Measurements from ENCODE around the gene SHISAL2A.

SHISAL2A gene

GRCh38 chr1:52679498-52679897 is 46.5 kb downstream of the SHISAL2A start:
- H3K9me3 ChIP-seq: no peaks in the 10 kb centered on the region
- no peak overlapping the region for H3K4me3 ChIP-seq
- no peaks in the 10 kb centered on the region for H3K27me3 ChIP-seq
- no peaks in the 10 kb centered on the region for H3K4me1 ChIP-seq
- no peak for TF ChIP-seq CTCF (IDR thresholded peaks at IDR 0.05)
- no peak for DNase-seq
- intact Hi-C loops (cut with DNase I; ENCODE audit: low total_unique reads): no loop called here
- H3K36me3 ChIP-seq: no peaks in the 10 kb centered on the region
- no peak overlapping the region for H3K27ac ChIP-seq

GRCh38 chr1:52680353-52680752 is 47.4 kb downstream of the SHISAL2A start:
- H3K27ac ChIP-seq: no peak overlapping the region
- H3K4me1 ChIP-seq: no peaks in the 10 kb centered on the region
- DNase-seq: no peak
- no peak overlapping the region for H3K4me3 ChIP-seq
- TF ChIP-seq CTCF (IDR thresholded peaks at IDR 0.05): no peak
- no peaks in the 10 kb centered on the region for H3K27me3 ChIP-seq
- intact Hi-C loops (cut with DNase I; ENCODE audit: low total_unique reads): loop anchor here (10.0 kb wide), 1 partner anchor 316 kb away; the partner anchor contains the start of gene CC2D1B
- H3K9me3 ChIP-seq: no peaks in the 10 kb centered on the region
- H3K36me3 ChIP-seq: no peaks in the 10 kb centered on the region

GRCh38 chr1:52681136-52681535 is 48.2 kb downstream of the SHISAL2A start:
- Histone ChIP-seq H3K36me3 (no peaks in the 10 kb centered on the region), H3K9me3 (no peaks in the 10 kb centered on the region), H3K4me3 (no peak overlapping the region), H3K27ac (no peak overlapping the region), H3K4me1 (no peaks in the 10 kb centered on the region), H3K27me3 (no peaks in the 10 kb centered on the region)
- DNase-seq: no peak
- no peak for TF ChIP-seq CTCF (IDR thresholded peaks at IDR 0.05)
- intact Hi-C loops (cut with DNase I; ENCODE audit: low total_unique reads): loop anchor here (10.0 kb wide), 1 partner anchor 316 kb away; the partner anchor contains the start of gene CC2D1B

- Histone ChIP-seq H3K9me3 (no peaks in the 10 kb centered on the region), H3K27ac (no peak overlapping the region), H3K36me3 (peaks cover 10 to 21% (median 21%) of the 10 kb centered on the region in 3 donors), H3K4me3 (no peak overlapping the region), H3K4me1 (no peaks in the 10 kb centered on the region), H3K27me3 (no peaks in the 10 kb centered on the region)
- DNase-seq: no peak
- intact Hi-C loops (cut with DNase I; ENCODE audit: low total_unique reads): loop anchor here (10.0 kb wide), 1 partner anchor 319 kb away; the partner anchor contains the start of gene CC2D1B
- TF ChIP-seq CTCF (IDR thresholded peaks at IDR 0.05): no peak
Observed at GRCh38 chr1:52683367-52683940, 50.5 kb downstream of the SHISAL2A start.

- no peak for TF ChIP-seq CTCF (IDR thresholded peaks at IDR 0.05)
- Histone ChIP-seq H3K4me3 (no peak overlapping the region), H3K27ac (no peak overlapping the region), H3K4me1 (no peaks in the 10 kb centered on the region), H3K36me3 (peaks cover 10 to 30% (median 22%) of the 10 kb centered on the region in 3 donors), H3K27me3 (no peaks in the 10 kb centered on the region), H3K9me3 (no peaks in the 10 kb centered on the region)
- intact Hi-C loops (cut with DNase I; ENCODE audit: low total_unique reads): loop anchor here (10.0 kb wide), 1 partner anchor 320 kb away; the partner anchor contains the start of gene CC2D1B
- DNase-seq: no peak
Observed at GRCh38 chr1:52684545-52684944, 51.6 kb downstream of the SHISAL2A start.

All from tibial artery (tissue), 4 donors.